Sigmoid colon (tissue), 4 donors: ENCODE results near the gene VPS13D.

Experiments used
- CTCF ChIP-seq, 4 experiments: fragments of 450-650 bp in 3 of 4; fragments of 200-600 bp in 1 of 4; IDR thresholded peaks; one replicate each; pipeline ENCODE4 v1.5.1; 2016 to 2019; ENCODE audit warnings: antibody characterized with exemption in 4 of 4, mild to moderate bottlenecking in 3 of 4, moderate library complexity in 2 of 4
- POLR2AphosphoS5 ChIP-seq, 4 donors: sonication (generic); formaldehyde crosslinking; IDR thresholded peaks; one replicate each; pipeline ENCODE4 v1.6.1; 2017; ENCODE audit warnings: antibody characterized with exemption in 4 of 4

- TF ChIP-seq POLR2AphosphoS5 (IDR thresholded peaks at IDR 0.05) (no peak), CTCF (IDR thresholded peaks at IDR 0.05) (no peak)
These were observed 212.4 kb downstream of the VPS13D start for GRCh38 chr1:12442217-12442616.
